PC-3 (cell line): Measurements from ENCODE around the gene KCNC3. TPM values are rescaled to one million over a fixed set of nuclear protein-coding genes. Genes with fewer than 3 reads are reported as not detected.
A peak's percentile ranks its signal among the peaks of the same experiment; 100 is the strongest.

Source experiments
- ATAC-seq: fragments of 200-7000 bp; cut with Tn5 transposase; 2 replicates; pipeline ENCODE4 v1.9.1; 2020; ENCODE audit warnings: mild to moderate bottlenecking, moderate library complexity
- BruUV-seq: library from RNA; stranded (reverse); fragments of 400-500 nt; replicated peaks from 2 replicates; lab custom pipeline; 2021; lab: Mats Ljungman, UMichigan
- CTCF ChIA-PET: fragments of 300-600 bp; sonication (Branson Sonifier 250); formaldehyde crosslinking; loops from one replicate; lab custom pipeline; 2022; ENCODE audit warnings: antibody characterized with exemption; lab: Charles Lee
- POLR2A ChIA-PET: fragments of 300-600 bp; sonication (Branson Sonifier 250); formaldehyde crosslinking; loops from one replicate; lab custom pipeline; 2022; ENCODE audit warnings: antibody characterized with exemption; ENCODE audit not compliant: unreplicated experiment; lab: Charles Lee
- DNase-seq: peaks from one replicate; pipeline ENCODE4 v3.0.0-alpha.2; 2015
- H2AFZ ChIP-seq: fragments of 300-600 bp; sonication (generic); 2 replicates; pipeline ENCODE4 v1.6.0; 2016; ENCODE audit warnings: antibody characterized with exemption, low read length
- H3F3A ChIP-seq: fragments of 300-600 bp; sonication (generic); one replicate; pipeline ENCODE4 v1.6.0; 2017; ENCODE audit warnings: antibody characterized with exemption, low read length, control low read depth, mild to moderate bottlenecking; ENCODE audit not compliant: unreplicated experiment
- H3K27ac ChIP-seq: fragments of 300-600 bp; sonication (generic); 2 replicates; pipeline ENCODE4 v1.5.1; 2016; ENCODE audit warnings: mild to moderate bottlenecking, low read length
- H3K27me3 ChIP-seq: fragments of 300-600 bp; sonication (generic); 2 replicates; pipeline ENCODE4 v1.6.1; 2016; ENCODE audit warnings: low read length, mixed read lengths
- H3K36me3 ChIP-seq: fragments of 300-600 bp; sonication (generic); 2 replicates; pipeline ENCODE4 v1.6.1; 2016; ENCODE audit warnings: low read depth, mixed run types, low read length, mixed read lengths
- H3K4me1 ChIP-seq: fragments of 300-600 bp; sonication (generic); 2 replicates; pipeline ENCODE4 v1.5.1; 2016; ENCODE audit warnings: low read length; ENCODE audit not compliant: insufficient read depth
- H3K4me2 ChIP-seq: fragments of 300-600 bp; sonication (generic); 2 replicates; pipeline ENCODE4 v1.6.0; 2016; ENCODE audit warnings: low read length
- H3K4me3 ChIP-seq: fragments of 300-600 bp; sonication (generic); 2 replicates; pipeline ENCODE4 v1.5.1; 2016; ENCODE audit warnings: mild to moderate bottlenecking, low read length, mixed read lengths
- H3K79me2 ChIP-seq: fragments of 300-600 bp; sonication (generic); 2 replicates; pipeline ENCODE4 v1.6.1; 2017; ENCODE audit warnings: low read length, mixed read lengths
- H3K9ac ChIP-seq: fragments of 300-600 bp; sonication (generic); 2 replicates; pipeline ENCODE4 v1.6.0; 2016; ENCODE audit warnings: mild to moderate bottlenecking, low read length
- H3K9me2 ChIP-seq: fragments of 300-600 bp; sonication (generic); replicated peaks from 2 replicates; pipeline ENCODE4 v1.6.1; 2016; ENCODE audit warnings: mixed run types, low read length, mixed read lengths
- H3K9me3 ChIP-seq: fragments of 300-600 bp; sonication (generic); 2 replicates; pipeline ENCODE4 v1.6.1; 2016; ENCODE audit warnings: low read length, mixed read lengths
- H4K20me1 ChIP-seq: fragments of 300-600 bp; sonication (generic); 2 replicates; pipeline ENCODE4 v1.6.1; 2016; ENCODE audit warnings: low read length, mixed read lengths
- EZH2 ChIP-seq: fragments of 300-600 bp; sonication (generic); IDR thresholded peaks from one replicate; pipeline ENCODE4 v1.6.1; 2017; ENCODE audit warnings: antibody characterized with exemption, mild to moderate bottlenecking, low read length; ENCODE audit not compliant: unreplicated experiment
- EZH2phosphoT487 ChIP-seq: fragments of 300-600 bp; sonication (generic); IDR thresholded peaks from 2 replicates; pipeline ENCODE4 v1.6.1; 2018; ENCODE audit warnings: mild to moderate bottlenecking, antibody characterized with exemption, low read length, borderline replicate concordance
- intact Hi-C: fragments of 100-400 bp; cut with micrococcal nuclease; formaldehyde crosslinking; loops from 2 replicates; pipeline ENCODE4 v1.9.0; 2023
- total RNA-seq: library from RNA; depleted of rRNA; stranded (reverse); fragments of >200 nt; gene quantifications from 2 replicates; pipeline ENCODE4 v1.2.3, GENCODE V29; 2014
- TF ChIP-seq, protein P1 (sequence below): fragments of 300-600 bp; sonication (generic); conservative IDR thresholded peaks from 2 replicates; pipeline ENCODE4 v1.5.1; 2017; ENCODE audit warnings: antibody characterized with exemption, low read depth, mild to moderate bottlenecking, low read length

KCNC3 gene
- total RNA-seq, 1 experiment from 2014 or later: 3.1 TPM

DNA sequence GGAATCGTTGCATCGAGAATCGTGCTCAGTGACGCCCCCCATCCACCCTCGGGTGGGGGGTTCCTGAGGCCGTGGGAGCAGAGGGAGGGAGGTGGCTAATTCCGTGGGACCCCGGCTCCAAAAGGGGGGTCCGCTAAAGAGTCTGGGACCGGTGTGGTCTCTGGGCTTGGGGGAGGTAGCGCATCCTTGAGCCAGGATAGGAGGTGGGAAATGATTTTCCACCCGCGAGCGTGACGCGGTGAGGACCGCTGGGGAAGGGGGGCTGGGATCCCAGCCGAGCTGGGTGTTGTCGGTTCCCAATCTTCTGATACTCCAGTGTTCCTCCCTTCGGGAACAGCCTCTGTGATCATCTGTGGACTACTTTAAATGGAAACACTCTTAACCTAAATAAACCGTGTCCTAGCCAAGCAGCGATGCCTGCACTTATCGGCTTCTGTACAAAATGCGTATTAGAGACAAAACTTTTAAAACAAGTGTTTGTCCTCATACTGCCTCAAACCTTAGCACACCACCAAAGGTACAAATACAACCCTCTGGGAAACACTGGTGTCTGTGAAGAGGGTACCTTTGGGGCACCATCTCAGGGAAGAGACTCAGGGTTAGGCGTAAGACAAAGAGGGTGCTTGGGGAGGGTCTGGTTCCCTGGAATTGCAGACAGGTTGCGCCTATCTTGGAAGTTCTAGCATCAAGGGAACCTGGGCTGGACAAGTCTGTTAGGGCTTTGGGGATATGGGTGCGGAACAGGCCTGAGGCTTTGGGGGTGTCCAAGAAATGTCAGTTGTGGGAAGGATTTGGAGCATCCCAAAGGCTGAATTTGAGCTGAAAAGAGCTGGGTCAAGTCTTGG is 16.0 kb downstream of the KCNC3 start:
- Histone ChIP-seq H3K36me3 (peaks cover under 1% of the 10 kb centered on the region; the same call in 1 of the 2 replicates), H3F3A (no peaks in the 10 kb centered on the region), H3K4me2 (peak overlapping the region; percentile 77), H3K9me3 (no peaks in the 10 kb centered on the region), H4K20me1 (no peaks in the 10 kb centered on the region), H3K4me3 (peak overlapping the region; percentile 63; the same call in 1 of the 2 replicates), H2AFZ (no peak overlapping the region), H3K9ac (no peak overlapping the region), H3K9me2 (no peaks in the 10 kb centered on the region), H3K79me2 (no peaks in the 10 kb centered on the region), H3K27ac (no peak overlapping the region), H3K4me1 (peaks cover 4% of the 10 kb centered on the region), H3K27me3 (peaks cover 27% of the 10 kb centered on the region)
- ATAC-seq (no peak), DNase-seq (no peak)
- intact Hi-C loops: no loop called here
- ChIA-PET CTCF (interaction anchor here (0.6 to 0.8 kb wide), 3 partner anchors 16 to 148 kb away, joined by 3 to 7 read pairs (median 3); partner anchors contain the start of gene KCNC3), POLR2A (no interaction called here)
- TSS peak; percentile 35 for BruUV-seq
- TF ChIP-seq EZH2 (no peak), EZH2phosphoT487 (no peak)
- TF ChIP-seq, protein P1, sequence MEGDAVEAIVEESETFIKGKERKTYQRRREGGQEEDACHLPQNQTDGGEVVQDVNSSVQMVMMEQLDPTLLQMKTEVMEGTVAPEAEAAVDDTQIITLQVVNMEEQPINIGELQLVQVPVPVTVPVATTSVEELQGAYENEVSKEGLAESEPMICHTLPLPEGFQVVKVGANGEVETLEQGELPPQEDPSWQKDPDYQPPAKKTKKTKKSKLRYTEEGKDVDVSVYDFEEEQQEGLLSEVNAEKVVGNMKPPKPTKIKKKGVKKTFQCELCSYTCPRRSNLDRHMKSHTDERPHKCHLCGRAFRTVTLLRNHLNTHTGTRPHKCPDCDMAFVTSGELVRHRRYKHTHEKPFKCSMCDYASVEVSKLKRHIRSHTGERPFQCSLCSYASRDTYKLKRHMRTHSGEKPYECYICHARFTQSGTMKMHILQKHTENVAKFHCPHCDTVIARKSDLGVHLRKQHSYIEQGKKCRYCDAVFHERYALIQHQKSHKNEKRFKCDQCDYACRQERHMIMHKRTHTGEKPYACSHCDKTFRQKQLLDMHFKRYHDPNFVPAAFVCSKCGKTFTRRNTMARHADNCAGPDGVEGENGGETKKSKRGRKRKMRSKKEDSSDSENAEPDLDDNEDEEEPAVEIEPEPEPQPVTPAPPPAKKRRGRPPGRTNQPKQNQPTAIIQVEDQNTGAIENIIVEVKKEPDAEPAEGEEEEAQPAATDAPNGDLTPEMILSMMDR: no peak

DNA sequence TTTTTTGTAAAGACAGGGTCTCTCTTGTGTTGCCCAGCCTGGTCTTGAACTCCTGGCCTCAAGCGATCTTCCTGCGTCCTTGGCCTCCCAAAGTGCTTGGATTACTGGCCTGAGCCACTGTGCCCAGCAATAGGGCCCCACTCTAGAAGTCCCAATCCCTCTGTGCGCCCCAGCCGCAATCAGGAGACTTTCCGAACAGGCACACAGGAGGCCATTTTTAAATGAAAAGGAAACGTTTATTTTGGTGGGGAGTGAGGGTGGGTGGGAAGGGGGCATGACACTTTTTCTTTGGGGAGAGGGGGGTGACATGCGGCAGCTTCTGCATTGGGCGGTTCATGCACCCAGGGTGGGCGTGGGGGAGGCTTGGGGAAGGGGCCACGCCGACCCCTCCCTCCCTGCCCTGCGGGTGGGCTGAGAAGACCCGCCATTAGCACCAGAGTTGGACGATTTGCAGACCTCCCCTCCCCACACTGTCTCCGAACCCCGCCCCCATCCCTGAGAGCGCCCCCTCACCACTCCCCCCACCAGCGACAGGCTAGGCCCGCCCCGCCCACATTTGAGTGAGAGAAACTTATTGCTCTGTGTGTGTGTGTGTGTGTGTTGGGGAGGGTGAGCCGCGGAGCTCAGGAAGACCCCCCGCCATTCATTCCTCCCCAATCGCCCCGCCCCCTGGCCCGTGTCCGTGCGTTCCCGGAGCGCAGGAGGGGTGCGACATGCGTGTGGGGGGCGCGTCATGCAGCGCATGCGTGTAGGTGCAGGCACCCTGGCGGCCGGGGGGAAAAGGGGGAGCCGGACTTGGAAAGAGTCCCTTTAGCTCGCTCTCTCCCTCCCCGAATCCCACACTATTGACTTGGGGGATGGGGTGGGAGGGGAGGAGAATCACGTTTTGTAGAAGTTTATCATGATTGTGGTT is 17.2 kb downstream of the KCNC3 start:
- TF ChIP-seq EZH2 (no peak), EZH2phosphoT487 (no peak)
- TF ChIP-seq, protein P1: no peak
- H3K4me2 ChIP-seq: peak overlapping the region; percentile 77
- H3K4me3 ChIP-seq: peak overlapping the region; percentile 63
- H4K20me1 ChIP-seq: no peaks in the 10 kb centered on the region
- H3K27ac ChIP-seq: no peak overlapping the region
- H3K4me1 ChIP-seq: peaks cover 4% of the 10 kb centered on the region
- H2AFZ ChIP-seq: peak overlapping the region; percentile 44
- intact Hi-C loops: no loop called here
- DNase-seq (peak; percentile 56), ATAC-seq (peak; percentile 51)
- BruUV-seq: no TSS peak
- H3K27me3 ChIP-seq: peaks cover 27% of the 10 kb centered on the region
- H3K36me3 ChIP-seq: peaks cover 12% of the 10 kb centered on the region
- ChIA-PET POLR2A (no interaction called here), CTCF (interaction anchor here (1.2 kb wide), 1 partner anchor 17 kb away, joined by 15 read pairs; the partner anchor contains the start of gene KCNC3)
- H3F3A ChIP-seq: no peaks in the 10 kb centered on the region
- no peak overlapping the region for H3K9ac ChIP-seq
- H3K9me2 ChIP-seq: no peaks in the 10 kb centered on the region
- no peaks in the 10 kb centered on the region for H3K79me2 ChIP-seq
- H3K9me3 ChIP-seq: no peaks in the 10 kb centered on the region
